GM10266 (cell line): ENCODE data around the gene PPP1R1C.

Experiments used
- DNase-seq: peaks from one replicate; pipeline ENCODE4 v3.0.0; 2012; ENCODE audit errors: extremely low spot score
- CTCF ChIP-seq: IDR thresholded peaks from 2 replicates; pipeline ENCODE4 v1.5.1; 2012; ENCODE audit warnings: mild to moderate bottlenecking, low read depth; ENCODE audit not compliant: control insufficient read depth, insufficient read depth; ENCODE audit errors: missing control alignments

The PPP1R1C gene

GRCh38 chr2:182077023-182077422, 91.4 kb downstream of the PPP1R1C start:
- no peak for TF ChIP-seq CTCF
- DNase-seq, result no peak

GRCh38 chr2:182077448-182078142, 91.9 kb downstream of the PPP1R1C start:
- peak; percentile 59 for TF ChIP-seq CTCF
- peak; percentile 19 for DNase-seq

- no peak for DNase-seq
- no peak for TF ChIP-seq CTCF
Observed at GRCh38 chr2:182078988-182079602, 93.4 kb downstream of the PPP1R1C start.

- TF ChIP-seq CTCF, result no peak
- no peak for DNase-seq
Observed at GRCh38 chr2:182080493-182080892, 94.8 kb downstream of the PPP1R1C start.

- DNase-seq, result no peak
- TF ChIP-seq CTCF, result no peak
Observed at GRCh38 chr2:182081602-182082260, 96.1 kb downstream of the PPP1R1C start.

GRCh38 chr2:182088681-182089320, 103.1 kb downstream of the PPP1R1C start:
- no peak for TF ChIP-seq CTCF
- DNase-seq, result no peak
